OCI-M2 (cell line): ENCODE data around the gene SIGLEC7.
A peak's percentile ranks its signal among the peaks of the same experiment; 100 is the strongest.

ENCODE experiments used
- DNase-seq: peaks from one replicate; lab custom pipeline; 2025; ENCODE audit not compliant: unreplicated experiment; lab: John Stamatoyannopoulos, UW

SIGLEC7 gene

DNA sequence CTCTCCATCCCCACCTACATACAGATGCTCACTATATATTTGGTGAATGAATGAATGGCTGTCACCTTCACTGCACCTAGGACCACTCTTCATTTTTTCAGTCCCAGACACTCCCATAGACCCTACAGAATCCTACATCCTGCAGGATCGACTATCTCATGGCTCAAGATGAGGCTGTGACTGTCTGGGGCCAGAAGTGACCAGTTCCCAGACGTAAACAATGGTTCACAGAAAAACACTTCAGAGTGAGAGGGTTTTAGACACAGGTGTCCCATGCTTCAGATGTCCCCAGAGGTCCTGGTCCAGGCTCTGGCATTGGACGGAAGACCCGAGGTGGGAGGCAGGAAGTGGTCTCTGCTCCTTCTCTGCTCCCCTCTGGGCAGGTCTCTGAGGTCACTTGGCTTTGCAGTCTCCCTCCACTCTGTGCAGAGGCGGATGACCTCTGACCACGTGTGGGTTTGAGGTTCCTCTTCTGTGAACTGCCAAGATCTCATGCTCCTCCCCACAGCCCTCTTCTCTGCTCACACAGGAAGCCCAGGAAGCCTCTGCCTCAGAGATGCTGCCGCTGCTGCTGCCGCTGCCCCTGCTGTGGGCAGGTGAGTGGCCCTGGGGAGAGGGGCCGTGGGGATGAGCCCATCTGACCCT lies 24.9 kb downstream of the SIGLEC7 start:
- DNase-seq: no peak

DNA sequence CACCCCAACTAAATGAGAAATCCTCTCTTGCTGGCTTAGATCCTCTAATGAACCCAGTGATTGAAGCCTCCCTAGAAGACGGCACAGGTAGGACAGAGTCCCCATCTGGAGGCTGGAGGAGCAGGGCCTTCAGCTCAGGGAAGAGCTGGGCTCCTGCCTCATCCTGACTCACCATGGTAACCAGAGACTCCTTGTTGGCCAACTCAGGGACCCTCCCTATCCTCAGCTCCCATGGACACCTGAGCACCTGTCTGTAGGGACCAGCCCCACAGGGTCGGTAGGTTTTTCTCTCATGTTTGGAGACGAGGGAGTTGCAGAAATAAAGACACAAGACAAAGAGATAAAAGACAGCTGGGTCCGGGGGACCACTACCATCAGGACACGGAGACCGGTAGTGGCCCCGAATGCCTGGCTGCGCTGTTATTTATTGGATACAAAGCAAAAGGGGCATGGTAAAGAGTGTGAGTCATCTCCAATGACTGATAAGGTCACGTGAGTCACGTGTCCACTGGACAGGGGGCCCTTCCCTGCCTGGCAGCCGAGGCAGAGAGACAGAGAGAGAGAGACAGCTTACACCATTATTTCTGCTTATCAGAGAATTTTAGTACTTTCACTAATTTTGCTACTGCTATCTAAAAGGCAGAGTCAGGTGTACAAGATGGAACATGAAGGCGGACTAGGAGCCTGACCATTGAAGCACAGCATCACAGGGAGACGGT lies 26.6 kb downstream of the SIGLEC7 start:
- no peak for DNase-seq

DNA sequence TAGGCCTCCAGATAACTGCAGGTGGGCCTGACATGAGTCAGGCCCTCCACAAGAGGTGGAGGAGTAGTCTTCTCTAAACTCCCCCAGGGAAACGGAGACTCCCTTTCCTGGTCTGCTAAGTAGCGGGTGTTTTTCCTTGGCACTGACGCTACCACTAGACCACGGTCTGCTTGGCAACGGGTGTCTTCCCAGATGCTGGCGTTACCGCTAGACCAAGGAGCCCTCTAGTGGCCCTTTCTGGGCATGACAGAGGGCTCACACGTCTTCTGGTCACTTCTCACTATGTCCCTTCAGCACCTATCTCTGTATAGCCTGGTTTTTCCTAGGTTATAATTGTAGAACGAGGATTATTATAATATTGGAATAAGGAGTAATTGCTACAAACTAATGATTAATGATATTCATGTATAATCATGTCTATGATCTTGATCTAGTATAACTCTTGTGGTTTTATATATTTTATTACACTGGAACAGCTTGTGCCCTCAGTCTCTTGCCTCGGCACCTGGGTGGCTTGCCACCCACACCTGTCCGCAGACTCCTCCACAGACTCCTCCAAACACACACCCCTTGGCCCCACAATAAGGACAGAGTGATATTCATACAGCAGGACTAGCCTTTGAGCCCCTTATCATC lies 27.3 kb downstream of the SIGLEC7 start:
- peak; percentile 52 for DNase-seq

DNA sequence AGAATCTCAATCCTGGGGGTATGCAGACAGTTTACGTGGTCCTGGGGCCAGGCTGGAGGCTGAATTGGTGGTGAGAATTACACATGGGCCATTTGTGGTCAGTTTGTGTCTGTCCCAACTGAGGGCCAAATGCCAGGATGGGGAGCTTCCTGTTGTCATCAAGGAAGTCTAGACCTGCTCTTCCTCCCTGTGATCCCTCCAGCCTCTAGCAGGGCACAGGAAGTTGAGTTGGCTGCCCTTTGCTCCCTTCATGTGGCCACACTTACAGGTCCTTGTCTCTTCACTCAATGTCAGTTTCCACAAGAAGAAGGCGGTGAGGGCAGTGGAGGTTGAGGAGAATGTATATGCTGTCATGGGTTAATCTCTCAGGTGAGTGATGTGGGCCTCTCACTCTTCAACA lies 30.1 kb downstream of the SIGLEC7 start:
- no peak for DNase-seq

DNA sequence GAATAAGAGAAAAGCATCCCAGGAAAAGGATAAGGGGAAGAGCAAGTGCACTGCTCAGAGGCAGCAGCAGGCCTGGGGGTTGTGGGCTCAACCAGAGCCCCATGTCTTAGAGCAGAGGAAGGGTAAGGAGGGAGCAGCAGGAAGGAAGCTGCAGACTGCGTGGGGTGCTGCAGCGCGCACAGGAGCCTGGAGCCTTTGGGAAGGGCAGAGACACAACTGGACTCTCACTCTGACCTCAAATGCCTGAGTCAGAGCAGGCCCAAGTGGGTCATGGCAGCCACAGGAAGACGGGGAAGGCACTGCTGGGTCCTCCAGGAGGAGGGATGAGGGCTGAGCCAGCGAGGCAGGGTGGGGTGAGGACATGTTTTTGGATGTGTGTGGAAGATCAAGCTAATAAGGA lies 31.6 kb downstream of the SIGLEC7 start:
- no peak for DNase-seq

DNA sequence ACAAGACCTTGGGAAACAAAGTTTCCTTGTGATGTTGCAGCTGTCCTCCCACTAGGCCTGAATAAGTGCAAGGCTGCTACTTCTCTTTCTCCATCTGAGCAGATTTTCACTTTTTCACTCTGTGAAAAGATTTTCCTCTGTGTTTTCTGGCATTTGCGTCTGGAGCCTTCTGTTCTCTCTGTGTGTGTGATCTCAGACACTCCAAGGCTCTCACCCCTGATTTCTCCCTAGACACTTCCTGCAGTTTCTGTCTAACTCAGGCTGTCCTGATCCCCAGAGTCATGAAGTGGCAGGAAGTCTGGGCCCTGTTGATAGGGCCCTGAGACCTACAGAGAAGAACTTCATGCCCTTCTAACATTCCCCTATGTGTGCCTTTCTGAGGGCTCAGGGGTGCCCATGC lies 37.2 kb downstream of the SIGLEC7 start:
- DNase-seq: no peak

DNA sequence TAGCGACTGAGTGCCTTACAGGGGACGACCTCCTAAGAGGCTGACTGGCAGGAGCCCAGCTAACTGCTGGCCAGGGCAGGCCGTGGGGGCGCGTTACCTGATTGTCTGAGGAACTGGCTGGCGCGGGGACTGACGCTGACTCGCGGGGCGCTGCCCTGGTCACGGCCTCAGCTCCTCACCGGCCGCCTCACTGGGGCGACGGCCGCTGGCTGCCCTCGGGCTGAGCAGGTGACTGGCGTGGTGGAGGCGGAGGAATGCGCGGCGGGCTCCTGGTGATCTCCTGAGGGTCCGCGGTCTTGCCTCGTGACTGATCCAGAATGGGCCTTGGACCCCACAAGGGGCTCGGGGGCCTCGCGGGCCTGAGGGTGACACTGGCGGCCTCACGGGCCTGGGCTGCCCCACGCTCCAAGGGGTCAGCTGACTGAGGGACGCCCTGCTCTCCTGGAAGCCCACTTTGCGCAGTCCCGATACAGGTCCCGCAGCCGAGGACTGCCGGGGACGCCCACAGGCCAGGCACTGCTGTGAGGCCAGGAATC lies 39.3 kb downstream of the SIGLEC7 start:
- DNase-seq: no peak

DNA sequence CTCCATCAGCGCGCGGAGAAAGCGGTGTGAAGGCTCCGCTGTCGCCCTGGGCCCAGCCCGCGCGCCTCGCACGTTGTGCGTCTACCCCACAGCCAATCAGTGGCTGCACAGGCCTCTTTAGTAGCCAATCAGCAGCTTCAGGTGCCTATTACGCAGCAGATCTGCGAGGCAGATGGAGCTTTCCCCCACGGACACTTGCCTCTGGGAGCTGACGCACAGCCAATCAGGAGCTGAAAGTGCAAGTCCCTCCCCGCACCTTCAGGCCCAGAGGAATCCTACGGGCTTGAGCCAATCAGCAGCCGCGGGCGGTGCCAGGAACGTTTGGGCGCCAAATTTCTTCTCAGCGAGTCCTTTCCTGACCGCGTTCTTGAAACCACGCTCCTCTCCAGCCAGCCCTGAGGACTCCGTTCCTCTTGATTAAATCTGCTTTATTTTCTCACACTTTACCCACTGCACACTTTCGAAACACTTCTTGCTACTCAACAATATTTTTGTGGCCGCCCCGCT lies 39.9 kb downstream of the SIGLEC7 start:
- no peak for DNase-seq

DNA sequence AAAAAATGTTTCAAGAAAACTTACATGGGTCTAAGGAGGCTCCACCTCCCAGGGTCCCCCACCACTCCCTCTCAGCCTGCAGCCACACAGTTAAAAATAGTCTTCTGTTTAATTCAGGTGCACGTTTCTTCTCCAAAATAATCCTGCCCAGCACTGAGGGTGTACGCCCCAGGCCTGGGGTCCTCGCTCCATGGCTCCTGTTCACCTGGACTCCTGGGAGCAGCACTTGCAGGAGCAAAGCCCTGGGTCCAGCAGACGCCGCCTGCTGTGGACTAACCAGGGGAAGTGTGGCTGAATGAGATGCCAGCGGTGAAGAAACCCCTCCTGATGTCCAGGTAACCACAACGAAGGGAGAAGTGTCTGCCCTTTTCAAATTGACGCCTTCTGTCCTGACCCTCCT lies 41.5 kb downstream of the SIGLEC7 start:
- no peak for DNase-seq

DNA sequence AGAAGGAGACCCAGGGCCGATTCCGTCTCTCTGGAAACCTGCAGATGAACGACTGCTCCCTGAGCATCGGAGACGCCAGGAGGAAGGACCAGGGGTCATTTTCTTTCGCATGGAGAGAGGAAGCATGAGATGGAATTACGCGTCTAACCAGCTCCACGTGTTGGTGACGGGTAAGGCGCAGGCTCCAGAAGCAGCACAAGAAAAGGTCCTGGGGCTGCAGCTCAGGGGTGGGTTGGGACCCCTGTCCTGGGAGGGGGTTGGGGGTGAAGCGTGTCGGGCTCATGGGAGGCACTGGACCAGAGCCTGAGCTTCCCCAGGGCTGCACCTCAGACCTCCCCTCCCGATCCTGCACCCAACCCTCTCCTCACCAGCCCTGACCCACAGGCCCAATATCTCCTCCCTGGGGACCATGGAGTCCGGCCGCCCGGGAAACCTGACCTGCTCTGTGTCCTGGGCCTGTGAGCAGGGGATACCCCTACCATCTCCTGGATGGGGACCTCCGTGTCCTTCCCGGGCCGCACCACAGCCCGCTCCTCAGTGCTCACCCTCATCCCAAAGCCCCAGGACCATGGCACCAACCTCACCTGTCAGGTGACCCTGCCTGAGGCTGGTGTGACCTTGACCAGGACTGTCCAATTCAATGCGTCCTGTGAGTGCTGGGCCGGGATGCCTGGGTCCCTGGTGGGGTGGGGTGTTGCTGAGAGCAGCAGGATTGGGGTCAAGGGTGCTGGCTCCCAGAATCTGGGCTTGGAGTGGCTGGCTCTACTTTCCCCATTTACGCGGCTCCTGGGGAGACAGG lies 43.2 kb downstream of the SIGLEC7 start:
- no peak for DNase-seq

DNA sequence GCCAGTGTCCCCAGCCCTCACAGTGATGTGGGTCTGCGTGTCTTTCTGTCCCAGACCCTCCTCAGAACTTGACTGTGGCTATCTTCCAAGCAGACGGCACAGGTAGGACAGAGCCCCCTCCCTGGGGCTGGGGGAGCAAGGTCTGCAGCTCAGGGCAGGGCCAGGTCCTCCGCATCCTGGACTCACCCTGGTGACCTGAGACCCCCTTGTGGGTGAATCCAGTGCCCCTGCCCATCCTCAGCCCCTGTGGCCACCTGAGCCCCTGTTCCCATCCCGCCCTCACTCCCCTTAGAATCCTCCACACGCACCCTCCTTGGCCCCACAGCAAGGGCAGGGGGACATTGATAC lies 43.7 kb downstream of the SIGLEC7 start:
- DNase-seq: no peak

DNA sequence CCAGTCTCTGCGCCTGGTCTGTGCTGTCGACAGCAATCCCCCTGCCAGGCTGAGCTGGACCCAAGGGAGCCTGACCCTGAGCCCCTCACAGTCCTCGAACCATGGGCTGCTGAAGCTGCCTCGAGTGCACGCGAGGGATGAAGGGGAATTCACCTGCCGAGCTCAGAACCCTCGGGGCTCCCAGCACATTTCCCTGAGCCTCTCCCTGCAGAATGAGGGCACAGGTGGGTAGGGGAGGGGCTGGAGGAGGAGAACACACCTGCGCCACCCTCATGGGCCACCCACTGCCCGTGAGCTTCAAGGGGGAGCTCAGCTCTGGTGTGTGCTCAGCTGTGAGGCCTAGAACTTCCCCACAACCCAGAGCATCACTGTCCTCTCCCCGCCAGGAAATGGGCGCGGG lies 44.2 kb downstream of the SIGLEC7 start:
- DNase-seq: no peak

DNA sequence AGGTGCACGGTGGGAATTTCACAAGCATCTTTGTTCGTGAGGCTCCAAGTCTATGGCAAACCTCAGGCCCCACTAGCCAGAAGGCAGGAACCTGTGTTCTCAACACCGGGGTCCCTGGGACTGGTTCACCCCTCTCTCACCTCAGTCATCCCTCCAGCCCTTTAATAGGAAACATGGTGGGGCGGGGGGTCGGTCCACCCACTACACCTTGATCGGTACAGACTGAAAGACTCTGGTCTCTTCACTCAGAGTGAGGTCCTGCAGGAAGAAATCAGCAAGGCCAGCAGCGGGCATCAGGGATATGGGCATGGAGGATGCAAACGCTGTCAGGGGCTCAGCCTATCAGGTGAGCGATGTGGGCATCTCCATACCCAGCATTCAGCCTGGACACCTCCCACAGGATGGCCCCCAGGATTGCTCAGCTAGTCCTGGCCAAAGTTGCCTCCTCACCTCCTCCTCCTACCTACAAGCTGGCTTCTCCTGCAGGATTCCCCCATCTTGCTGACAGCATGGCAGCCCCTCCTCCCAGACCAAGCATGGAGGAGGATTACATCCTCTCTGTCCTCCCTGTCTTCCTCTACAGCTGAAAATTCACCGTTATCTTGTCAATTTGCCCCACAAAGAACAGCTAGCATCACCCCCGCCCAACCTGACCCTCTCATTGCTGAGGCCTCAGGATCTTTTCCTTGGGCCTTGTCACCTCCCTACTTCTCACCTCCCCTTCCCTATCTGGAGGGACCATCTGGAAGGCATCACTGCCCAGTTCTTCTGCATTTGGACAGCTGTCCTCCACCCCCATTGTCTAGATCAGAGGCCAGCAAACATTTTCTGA lies 45.5 kb downstream of the SIGLEC7 start:
- no peak for DNase-seq

DNA sequence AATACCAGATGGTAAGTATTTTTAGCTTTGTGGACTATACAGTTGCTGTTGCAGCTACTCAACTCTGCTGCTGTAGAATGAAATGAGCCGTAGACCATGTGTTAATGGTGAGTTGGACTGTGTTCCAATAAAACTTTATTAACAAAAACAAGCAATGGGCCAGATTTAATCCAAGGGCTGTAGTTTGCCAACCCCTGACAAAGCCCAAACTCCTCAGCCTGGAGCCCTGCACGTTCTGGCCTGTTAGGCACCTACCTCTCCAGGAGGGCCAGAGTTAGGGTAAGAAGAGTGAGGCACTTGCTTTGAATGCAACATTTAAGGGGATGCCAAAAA lies 46.1 kb downstream of the SIGLEC7 start:
- no peak for DNase-seq

DNA sequence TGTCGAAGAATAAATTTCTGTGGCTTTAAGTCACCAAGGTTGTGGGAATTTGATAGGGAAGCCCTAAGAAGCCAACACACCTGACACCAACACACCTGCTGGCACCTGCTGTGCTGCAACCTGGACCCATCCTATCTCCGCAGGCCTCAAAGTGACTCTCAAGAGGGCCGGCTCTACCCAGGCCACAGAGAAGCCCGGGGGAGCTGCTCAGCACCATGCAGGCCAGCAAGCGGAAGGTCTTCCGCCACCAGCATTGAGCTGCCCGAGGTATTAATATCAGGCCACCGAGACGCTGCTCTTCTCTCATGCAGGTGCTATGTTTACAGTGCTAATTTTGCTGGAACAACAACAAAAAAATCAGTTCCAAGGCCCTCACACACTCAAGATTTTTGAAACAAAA lies 50.6 kb downstream of the SIGLEC7 start:
- DNase-seq: no peak

DNA sequence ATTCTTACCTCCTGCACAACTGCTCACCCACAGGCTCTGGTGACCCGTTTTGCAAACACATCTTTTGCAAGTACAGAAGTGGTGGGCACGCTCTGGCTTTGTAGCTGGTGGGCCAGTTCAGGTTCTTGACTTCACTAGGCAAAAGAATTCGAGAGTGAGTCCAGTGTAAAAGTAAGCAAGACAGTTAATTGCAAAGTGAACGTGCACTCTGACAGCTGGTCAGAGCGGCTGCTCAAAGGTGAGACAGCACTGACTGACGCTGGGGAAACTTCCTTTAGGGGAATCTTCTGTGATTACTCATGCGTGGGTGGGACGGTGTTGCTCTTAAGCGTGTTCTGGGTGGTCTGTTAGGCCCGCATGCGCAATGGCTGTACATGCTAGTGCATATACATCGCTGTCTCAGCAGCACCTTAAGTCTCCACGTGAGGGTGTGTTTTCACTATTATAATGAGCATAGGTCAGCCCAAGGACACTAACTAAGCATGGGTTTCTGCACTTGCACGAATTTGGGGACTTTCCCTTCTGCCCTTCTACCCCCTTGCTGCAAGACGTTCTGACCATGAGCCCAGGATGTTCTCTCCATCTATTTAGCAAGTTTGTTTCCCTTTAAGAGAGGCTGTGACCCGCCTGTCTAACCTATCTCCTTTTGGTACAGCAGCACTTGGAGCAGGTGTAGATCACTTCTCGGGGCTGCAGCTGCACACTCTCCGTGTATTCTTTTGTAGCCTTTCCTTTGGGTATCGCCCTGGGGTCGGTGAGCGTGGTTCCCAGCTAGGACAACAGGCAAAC lies 52.6 kb downstream of the SIGLEC7 start:
- no peak for DNase-seq

DNA sequence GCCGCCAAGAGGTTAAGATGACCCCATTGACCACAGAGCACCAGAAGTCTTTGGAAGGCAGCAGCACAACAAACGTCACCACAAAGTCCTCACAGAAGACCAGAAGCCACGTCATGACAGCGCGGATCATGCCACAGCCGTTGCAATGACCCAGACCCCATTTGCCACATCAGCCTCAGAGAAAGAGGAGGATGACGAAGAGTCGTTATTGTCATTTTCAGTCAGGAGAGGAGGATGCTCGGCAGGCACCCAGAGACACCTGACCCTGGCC lies 53.1 kb downstream of the SIGLEC7 start:
- no peak for DNase-seq

DNA sequence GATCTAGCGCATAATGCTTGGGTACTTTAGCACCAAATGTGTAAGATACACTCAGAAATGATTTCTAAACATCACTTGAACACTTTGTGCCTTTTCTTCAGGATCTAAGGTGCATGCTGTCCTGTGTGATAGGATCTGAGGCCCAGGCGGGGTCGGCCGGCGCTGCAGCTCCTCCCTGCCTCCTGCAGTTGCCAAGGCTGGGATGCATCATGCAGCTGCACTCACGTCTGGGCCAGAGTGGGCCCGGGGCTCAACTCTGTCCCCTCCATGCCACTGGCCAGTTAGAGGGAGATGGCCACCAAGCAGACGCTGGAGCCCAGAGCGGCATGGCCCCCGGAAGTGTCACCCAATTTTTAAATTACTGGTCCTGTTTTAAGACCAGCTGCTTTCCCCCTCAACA lies 53.5 kb downstream of the SIGLEC7 start:
- DNase-seq: no peak

DNA sequence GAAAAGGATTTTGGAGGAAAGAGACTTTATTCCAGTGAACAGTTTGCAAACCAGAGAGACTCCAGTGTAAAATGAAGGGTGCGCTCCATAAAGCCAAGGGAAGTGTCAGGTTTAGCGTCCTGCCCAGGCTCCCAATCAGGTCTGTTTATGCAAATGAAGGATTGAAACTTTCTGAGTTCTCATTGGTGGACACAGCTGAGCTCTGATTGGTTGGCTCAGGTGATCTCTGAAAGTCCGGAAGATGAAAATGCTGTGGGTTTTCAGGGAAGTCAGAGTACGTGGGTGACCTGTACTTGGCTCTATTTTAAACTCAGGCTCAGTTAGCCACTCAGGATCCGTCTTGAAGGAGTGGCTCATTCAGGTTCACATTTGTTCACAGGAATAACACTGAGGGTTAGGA lies 54.1 kb downstream of the SIGLEC7 start:
- DNase-seq: no peak

DNA sequence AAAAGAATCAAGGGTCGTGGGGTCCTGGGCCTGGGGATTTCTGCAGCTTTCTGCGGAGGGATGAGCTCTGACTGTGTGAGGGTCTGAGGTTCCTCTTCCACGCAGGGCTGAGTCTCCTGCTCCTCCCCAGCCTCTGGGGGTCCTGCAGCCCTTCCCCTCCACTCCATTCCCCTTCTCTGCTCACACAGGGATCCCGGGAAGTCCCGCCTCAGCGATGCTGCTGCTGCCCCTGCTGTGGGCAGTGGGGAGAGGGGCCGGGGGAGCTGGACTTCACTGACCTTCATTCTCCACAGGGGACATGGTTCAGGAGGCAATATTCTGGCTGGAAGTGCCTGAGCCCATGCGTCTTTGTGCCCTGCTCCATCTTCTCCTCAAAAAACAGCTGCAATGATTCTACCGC lies 56.5 kb downstream of the SIGLEC7 start:
- no peak for DNase-seq
